Glutamatergic neuron (in vitro differentiated cells): ENCODE data around the gene SLC35G2. TPM values are rescaled to one million over a fixed set of nuclear protein-coding genes. Genes with fewer than 3 reads are reported as not detected.

ENCODE experiments used
- DNase-seq: peaks from one replicate; pipeline ENCODE4 v3.0.0; 2022
- H3K27ac Mint-ChIP-seq: one replicate; pipeline ENCODE4 v1.8.0; 2020; ENCODE audit warnings: mild to moderate bottlenecking, mixed read lengths, inconsistent platforms; ENCODE audit not compliant: unreplicated experiment
- H3K27me3 Mint-ChIP-seq: one replicate; pipeline ENCODE4 v1.8.0; 2020; ENCODE audit warnings: mild to moderate bottlenecking, moderate library complexity, mixed read lengths, inconsistent platforms; ENCODE audit not compliant: unreplicated experiment
- H3K36me3 Mint-ChIP-seq: one replicate; pipeline ENCODE4 v1.8.0; 2020; ENCODE audit warnings: mild to moderate bottlenecking, mixed read lengths, inconsistent platforms; ENCODE audit not compliant: unreplicated experiment
- H3K4me1 Mint-ChIP-seq: one replicate; pipeline ENCODE4 v1.8.0; 2020; ENCODE audit warnings: mild to moderate bottlenecking, low read depth, mixed read lengths, inconsistent platforms; ENCODE audit not compliant: unreplicated experiment
- H3K4me3 Mint-ChIP-seq: one replicate; pipeline ENCODE4 v1.8.0; 2020; ENCODE audit warnings: mild to moderate bottlenecking, mixed read lengths, inconsistent platforms; ENCODE audit not compliant: unreplicated experiment
- H3K9me3 Mint-ChIP-seq: one replicate; pipeline ENCODE4 v1.8.0; 2020; ENCODE audit warnings: mild to moderate bottlenecking, moderate library complexity, mixed read lengths, inconsistent platforms; ENCODE audit not compliant: unreplicated experiment
- CTCF ChIP-seq: fragments of 200-600 bp; sonication (generic); IDR thresholded peaks from one replicate; pipeline ENCODE4 v1.5.0; 2021; ENCODE audit not compliant: partially characterized antibody, unreplicated experiment
- total RNA-seq: library from RNA; stranded (reverse); fragmentation: NEBNext Ultra II Directional; extraction: Animal tissue kit (Norgen Biotek cat#: 25700); gene quantifications from one replicate; pipeline ENCODE4 v1.2.1, GENCODE V29; 2021; ENCODE audit not compliant: unreplicated experiment

SLC35G2 gene
- total RNA-seq, 1 donor from 2014 or later: 22.6 TPM

- DNase-seq: no peak
- H3K36me3 Mint-ChIP-seq: no peaks in the 10 kb centered on the region
- H3K27me3 Mint-ChIP-seq: no peaks in the 10 kb centered on the region
- no peak overlapping the region for H3K4me3 Mint-ChIP-seq
- H3K27ac Mint-ChIP-seq: no peak overlapping the region
- TF ChIP-seq CTCF: no peak
- H3K4me1 Mint-ChIP-seq: peaks cover 40% of the 10 kb centered on the region
- peaks cover 5% of the 10 kb centered on the region for H3K9me3 Mint-ChIP-seq
Measured at GRCh38 chr3:136839556-136839931, 20.6 kb downstream of the SLC35G2 start.

- DNase-seq: no peak
- TF ChIP-seq CTCF: no peak
- Mint-ChIP-seq H3K27me3 (no peaks in the 10 kb centered on the region), H3K36me3 (no peaks in the 10 kb centered on the region), H3K4me1 (peaks cover 39% of the 10 kb centered on the region), H3K27ac (no peak overlapping the region), H3K4me3 (no peak overlapping the region), H3K9me3 (peaks cover 5% of the 10 kb centered on the region)
Measured at GRCh38 chr3:136840252-136840651, 21.3 kb downstream of the SLC35G2 start.

- H3K27ac Mint-ChIP-seq: no peak overlapping the region
- H3K4me1 Mint-ChIP-seq: peaks cover 22% of the 10 kb centered on the region
- no peak for TF ChIP-seq CTCF
- peaks cover 5% of the 10 kb centered on the region for H3K9me3 Mint-ChIP-seq
- H3K27me3 Mint-ChIP-seq: no peaks in the 10 kb centered on the region
- no peak overlapping the region for H3K4me3 Mint-ChIP-seq
- no peak for DNase-seq
- H3K36me3 Mint-ChIP-seq: no peaks in the 10 kb centered on the region
Measured at GRCh38 chr3:136842294-136842693, 23.4 kb downstream of the SLC35G2 start.

- no peak for DNase-seq
- no peak for TF ChIP-seq CTCF
- H3K27ac Mint-ChIP-seq: no peak overlapping the region
- H3K36me3 Mint-ChIP-seq: no peaks in the 10 kb centered on the region
- no peaks in the 10 kb centered on the region for H3K27me3 Mint-ChIP-seq
- H3K4me3 Mint-ChIP-seq: no peak overlapping the region
- H3K9me3 Mint-ChIP-seq: peaks cover 5% of the 10 kb centered on the region
- H3K4me1 Mint-ChIP-seq: peaks cover 9% of the 10 kb centered on the region
Measured at GRCh38 chr3:136844724-136845123, 25.8 kb downstream of the SLC35G2 start.

GRCh38 chr3:136852180-136852579 is 33.3 kb downstream of the SLC35G2 start:
- Mint-ChIP-seq H3K36me3 (no peaks in the 10 kb centered on the region), H3K9me3 (no peaks in the 10 kb centered on the region), H3K4me3 (no peak overlapping the region), H3K27ac (no peak overlapping the region), H3K27me3 (no peaks in the 10 kb centered on the region), H3K4me1 (peaks cover 9% of the 10 kb centered on the region)
- no peak for TF ChIP-seq CTCF
- no peak for DNase-seq
